HepG2 (cell line): Measurements from ENCODE around the gene LRP10. TPM values are rescaled to one million over a fixed set of nuclear protein-coding genes. Genes with fewer than 3 reads are reported as not detected.
A peak's percentile ranks its signal among the peaks of the same experiment; 100 is the strongest.

ENCODE experiments used
- ARNTL ChIP-seq: sonication (generic); formaldehyde crosslinking; IDR thresholded peaks from 2 replicates; pipeline ENCODE4 v1.4.0; 2020; ENCODE audit warnings: mild to moderate bottlenecking, missing genetic modification reagents
- GATAD2A ChIP-seq: IDR thresholded peaks from 2 replicates; pipeline ENCODE4 v1.6.1; 2016
- HOMEZ ChIP-seq: IDR thresholded peaks from 2 replicates; pipeline ENCODE4 v1.6.1; 2016; ENCODE audit warnings: low read depth
- MEIS1 ChIP-seq: sonication (generic); formaldehyde crosslinking; IDR thresholded peaks from 2 replicates; pipeline ENCODE4 v1.9.0; 2021; ENCODE audit warnings: mild to moderate bottlenecking, missing genetic modification reagents, moderate library complexity, borderline replicate concordance
- NBN ChIP-seq: fragments of 450-650 bp; conservative IDR thresholded peaks from 2 replicates; pipeline ENCODE4 v1.6.1; 2017
- NCOA2 ChIP-seq: sonication (generic); formaldehyde crosslinking; IDR thresholded peaks from 2 replicates; pipeline ENCODE4 v1.8.0; 2022; ENCODE audit warnings: inconsistent platforms
- NFYB ChIP-seq: sonication (generic); formaldehyde crosslinking; IDR thresholded peaks from 2 replicates; pipeline ENCODE4 v1.4.0; 2020; ENCODE audit warnings: missing genetic modification reagents
- PHF5A ChIP-seq: IDR thresholded peaks from one replicate; pipeline ENCODE4 v1.6.1; 2018; ENCODE audit warnings: low read depth, missing genetic modification reagents; ENCODE audit not compliant: unreplicated experiment
- PLSCR1 ChIP-seq: sonication (generic); formaldehyde crosslinking; IDR thresholded peaks from 2 replicates; pipeline ENCODE4 v1.5.0; 2020; ENCODE audit warnings: missing genetic modification reagents, mild to moderate bottlenecking, borderline replicate concordance
- PRDM10 ChIP-seq: sonication (generic); formaldehyde crosslinking; IDR thresholded peaks from 2 replicates; pipeline ENCODE4 v1.4.0; 2020; ENCODE audit warnings: low read depth, missing genetic modification reagents
- PREB ChIP-seq: sonication (generic); formaldehyde crosslinking; IDR thresholded peaks from 2 replicates; pipeline ENCODE4 v1.4.0; 2020; ENCODE audit warnings: missing genetic modification reagents
- RBM22 ChIP-seq: fragments of 200-400 bp; formaldehyde crosslinking; optimal IDR thresholded peaks from 2 replicates; pipeline ENCODE3; 2017; ENCODE audit warnings: mild to moderate bottlenecking, low read length, moderate library complexity
- TCF7 ChIP-seq: sonication (generic); IDR thresholded peaks from 2 replicates; pipeline ENCODE4 v1.6.1; 2016; ENCODE audit warnings: antibody characterized with exemption, low read depth
- ZBTB21 ChIP-seq: sonication (generic); formaldehyde crosslinking; IDR thresholded peaks from 2 replicates; pipeline ENCODE4 v1.4.0; 2020; ENCODE audit warnings: missing genetic modification reagents
- ZBTB39 ChIP-seq: sonication (generic); formaldehyde crosslinking; IDR thresholded peaks from 2 replicates; pipeline ENCODE4 v1.5.0; 2020; ENCODE audit warnings: missing genetic modification reagents
- ZFY ChIP-seq: sonication (generic); formaldehyde crosslinking; IDR thresholded peaks from 2 replicates; pipeline ENCODE4 v1.4.0; 2020; ENCODE audit warnings: missing genetic modification reagents
- ZFYVE20 ChIP-seq: sonication (generic); formaldehyde crosslinking; IDR thresholded peaks from 2 replicates; pipeline ENCODE4 v1.8.0; 2023; ENCODE audit warnings: low read depth, mild to moderate bottlenecking, moderate library complexity, missing genetic modification reagents, borderline replicate concordance
- ZNF432 ChIP-seq: sonication (generic); formaldehyde crosslinking; IDR thresholded peaks from 2 replicates; pipeline ENCODE4 v1.5.0; 2020; ENCODE audit warnings: missing genetic modification reagents, mild to moderate bottlenecking, borderline replicate concordance
- ZNF615 ChIP-seq: sonication (generic); formaldehyde crosslinking; IDR thresholded peaks from 2 replicates; pipeline ENCODE4 v1.5.0; 2020; ENCODE audit warnings: mild to moderate bottlenecking, missing genetic modification reagents, borderline replicate concordance
- ZNF629 ChIP-seq: sonication (generic); formaldehyde crosslinking; conservative IDR thresholded peaks from 2 replicates; pipeline ENCODE4 v1.5.0; 2020; ENCODE audit warnings: missing genetic modification reagents
- ZSCAN9 ChIP-seq: IDR thresholded peaks from 2 replicates; pipeline ENCODE4 v1.6.1; 2016; ENCODE audit warnings: borderline replicate concordance
- polyA plus RNA-seq, 8 experiments: library from polyadenylated mRNA; depleted of rRNA in 3 of 8; stranded (reverse) in 7 of 8; unstranded in 1 of 8; fragments of >200 nt; fragmentation: Illumina TruSeq in 4 of 8; extraction: Trizol in 4 of 8; gene quantifications; 2 replicates each; pipeline versions ENCODE4 v1.2.1 to v1.2.3, GENCODE V29; 2011 to 2016; ENCODE audit warnings: low read depth in 4 of 8, missing spikeins in 1 of 8, mixed read lengths in 1 of 8; ENCODE audit not compliant: insufficient read depth in 1 of 8
- total RNA-seq, 5 experiments: library from RNA; depleted of rRNA; stranded (reverse); fragments of >200 nt; fragmentation: Illumina TruSeq; extraction: Trizol; gene quantifications; 2 replicates each; pipeline ENCODE4 v1.2.3, GENCODE V29; 2016; ENCODE audit warnings: low read depth in 1 of 5

LRP10 gene
- total and polyA plus RNA-seq, 2 of the 13 experiments (the other 11 are each of a cell fraction or from before 2014, with no cell fraction given): 16.9 to 45.2 TPM

GRCh38 chr14:22929104-22929960 lies 57.8 kb downstream of the LRP10 start, which contains the start of gene PRMT5 (continued):
- TF ChIP-seq NCOA2 (CRISPR knock-in tag) (peak; percentile 89), ZFYVE20 (CRISPR knock-in tag) (peak; percentile 83), MEIS1 (CRISPR knock-in tag) (peak; percentile 95), NBN (no peak), RBM22 (peak; percentile 100), PREB (CRISPR knock-in tag) (0 out of 2 replicates have a peak, but pooled peaks have one; percentile 82), ZFY (CRISPR knock-in tag) (peak; percentile 79), NFYB (peak; percentile 96), ZNF629 (CRISPR knock-in tag) (peak; percentile 90), ARNTL (CRISPR knock-in tag) (peak; percentile 32), ZBTB21 (peak; percentile 70; the same call in 1 of the 2 replicates), PRDM10 (CRISPR knock-in tag) (peak; percentile 77), ZBTB39 (CRISPR knock-in tag) (peak; percentile 31; the same call in 1 of the 2 replicates), ZNF615 (peak; percentile 79; the same call in 1 of the 2 replicates), TCF7 (no peak), PHF5A (CRISPR knock-in tag) (peak; percentile 100), PLSCR1 (no peak), ZNF432 (CRISPR knock-in tag) (no peak), HOMEZ (peak; percentile 99), ZSCAN9 (CRISPR knock-in tag) (peak; percentile 86), GATAD2A (CRISPR knock-in tag) (peak; percentile 96)
